ENCODE results near the gene AQR.

DNA sequence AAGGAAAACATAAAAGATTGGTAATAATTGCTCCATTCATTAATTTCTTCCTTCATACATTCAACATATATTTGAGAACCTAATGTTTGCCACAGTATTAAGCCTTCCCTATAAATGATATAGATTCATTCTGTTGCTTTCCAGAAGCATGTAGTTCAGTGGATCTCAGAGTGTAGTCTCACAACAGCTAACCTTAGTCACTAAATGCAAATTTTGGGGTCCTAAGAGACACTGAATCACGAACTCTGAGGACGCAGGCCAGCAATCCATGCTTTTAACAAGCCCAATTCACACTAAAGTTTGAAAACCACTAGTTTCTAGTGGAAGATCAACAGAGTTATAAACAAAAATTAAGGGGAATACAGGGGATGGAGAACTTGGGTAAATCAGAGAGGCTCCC, 7.2 kb upstream of the AQR start:
- TF ChIP-seq, protein P1, sequence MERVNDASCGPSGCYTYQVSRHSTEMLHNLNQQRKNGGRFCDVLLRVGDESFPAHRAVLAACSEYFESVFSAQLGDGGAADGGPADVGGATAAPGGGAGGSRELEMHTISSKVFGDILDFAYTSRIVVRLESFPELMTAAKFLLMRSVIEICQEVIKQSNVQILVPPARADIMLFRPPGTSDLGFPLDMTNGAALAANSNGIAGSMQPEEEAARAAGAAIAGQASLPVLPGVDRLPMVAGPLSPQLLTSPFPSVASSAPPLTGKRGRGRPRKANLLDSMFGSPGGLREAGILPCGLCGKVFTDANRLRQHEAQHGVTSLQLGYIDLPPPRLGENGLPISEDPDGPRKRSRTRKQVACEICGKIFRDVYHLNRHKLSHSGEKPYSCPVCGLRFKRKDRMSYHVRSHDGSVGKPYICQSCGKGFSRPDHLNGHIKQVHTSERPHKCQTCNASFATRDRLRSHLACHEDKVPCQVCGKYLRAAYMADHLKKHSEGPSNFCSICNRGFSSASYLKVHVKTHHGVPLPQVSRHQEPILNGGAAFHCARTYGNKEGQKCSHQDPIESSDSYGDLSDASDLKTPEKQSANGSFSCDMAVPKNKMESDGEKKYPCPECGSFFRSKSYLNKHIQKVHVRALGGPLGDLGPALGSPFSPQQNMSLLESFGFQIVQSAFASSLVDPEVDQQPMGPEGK (CRISPR knock-in tag; IDR thresholded peaks at IDR 0.05; ENCODE audit: borderline replicate concordance), result no peak
- TF ChIP-seq ZNF8 (CRISPR knock-in tag; IDR thresholded peaks at IDR 0.05) (no peak), PPARA (CRISPR knock-in tag; IDR thresholded peaks at IDR 0.05; ENCODE audit: borderline replicate concordance) (no peak), GLIS3 (CRISPR knock-in tag; IDR thresholded peaks at IDR 0.05) (no peak), RARB (CRISPR knock-in tag; IDR thresholded peaks at IDR 0.05) (no peak), SNAI2 (CRISPR knock-in tag; IDR thresholded peaks at IDR 0.05) (no peak), TOX (CRISPR knock-in tag; IDR thresholded peaks at IDR 0.05; ENCODE audit: borderline replicate concordance) (no peak)
